Stimulated activated memory B cell treated with anti-CD40 and anti-IgM and Interleukin-4, amounts not matched to agents 10 μg/mL and 1 μg/mL and 100 μg/mL, for 72 hours (primary cell): ENCODE results near the gene DDB1.

Experiments
- ATAC-seq: fragments of 150-1000 bp; cut with Tn5 transposase; 2 replicates; pipeline ENCODE4 v1.10.0; 2021
- H3K27ac Mint-ChIP-seq: one replicate; pipeline ENCODE4 v1.8.0; 2022; ENCODE audit warnings: mild to moderate bottlenecking, mixed read lengths
- H3K27me3 Mint-ChIP-seq: one replicate; pipeline ENCODE4 v1.8.0; 2022; ENCODE audit warnings: mixed read lengths
- H3K36me3 Mint-ChIP-seq: one replicate; pipeline ENCODE4 v1.8.0; 2022; ENCODE audit warnings: mixed read lengths
- H3K4me1 Mint-ChIP-seq: one replicate; pipeline ENCODE4 v1.8.0; 2022; ENCODE audit warnings: mixed read lengths
- H3K4me3 Mint-ChIP-seq: one replicate; pipeline ENCODE4 v1.8.0; 2022; ENCODE audit warnings: mild to moderate bottlenecking, moderate library complexity, mixed read lengths
- H3K9me3 Mint-ChIP-seq: one replicate; pipeline ENCODE4 v1.8.0; 2022; ENCODE audit warnings: mixed read lengths

Gene DDB1

DNA sequence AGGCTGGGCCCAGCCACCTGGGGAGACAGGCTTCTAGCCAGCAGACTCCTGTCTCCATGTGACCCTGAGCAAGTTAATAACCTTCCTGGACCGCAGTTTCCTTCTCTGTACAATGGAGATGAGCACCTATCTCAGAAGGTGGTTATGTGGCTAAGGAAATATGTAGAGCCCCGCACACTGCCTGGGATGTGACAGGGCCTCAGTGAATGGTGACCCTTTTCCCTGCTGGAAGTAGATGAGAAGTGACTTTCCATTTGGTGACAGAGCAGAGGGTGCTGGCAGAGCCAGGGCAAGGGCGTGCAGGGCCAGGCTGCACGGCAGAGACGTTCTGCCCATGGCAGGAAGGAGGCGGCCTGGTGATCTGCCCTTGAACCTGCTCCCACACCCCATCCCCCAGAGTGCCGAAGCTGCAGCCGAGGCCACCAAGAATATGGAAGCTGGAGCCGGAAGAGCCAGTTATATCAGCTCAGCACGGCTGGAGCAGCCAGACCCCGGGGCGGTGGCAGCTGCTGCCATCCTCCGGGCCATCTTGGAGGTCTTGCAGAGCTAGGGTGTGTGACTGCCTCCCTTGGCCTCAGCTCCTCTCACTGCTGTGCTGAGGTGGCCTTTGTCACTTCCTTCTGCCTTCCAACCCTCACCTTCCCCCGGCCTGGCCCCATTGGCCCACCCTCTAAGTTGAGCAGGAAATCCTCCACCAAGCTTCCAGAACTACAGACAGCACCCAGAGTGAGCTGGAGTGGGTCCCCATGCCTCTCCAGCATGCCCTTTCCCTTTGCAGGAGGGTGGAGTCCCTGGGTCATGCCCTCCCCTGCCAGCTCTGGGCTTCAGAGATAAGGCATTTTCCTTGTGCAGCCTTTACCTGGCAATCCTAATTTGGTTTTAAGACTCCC, 13.3 kb upstream of the DDB1 start:
- H3K9me3 Mint-ChIP-seq = no peaks in the 10 kb centered on the region
- H3K4me1 Mint-ChIP-seq = peaks cover 43% of the 10 kb centered on the region
- H3K4me3 Mint-ChIP-seq = no peak overlapping the region
- peaks cover 57% of the 10 kb centered on the region for H3K36me3 Mint-ChIP-seq
- no peaks in the 10 kb centered on the region for H3K27me3 Mint-ChIP-seq
- no peak for ATAC-seq
- H3K27ac Mint-ChIP-seq = peak overlapping the region; percentile 73

DNA sequence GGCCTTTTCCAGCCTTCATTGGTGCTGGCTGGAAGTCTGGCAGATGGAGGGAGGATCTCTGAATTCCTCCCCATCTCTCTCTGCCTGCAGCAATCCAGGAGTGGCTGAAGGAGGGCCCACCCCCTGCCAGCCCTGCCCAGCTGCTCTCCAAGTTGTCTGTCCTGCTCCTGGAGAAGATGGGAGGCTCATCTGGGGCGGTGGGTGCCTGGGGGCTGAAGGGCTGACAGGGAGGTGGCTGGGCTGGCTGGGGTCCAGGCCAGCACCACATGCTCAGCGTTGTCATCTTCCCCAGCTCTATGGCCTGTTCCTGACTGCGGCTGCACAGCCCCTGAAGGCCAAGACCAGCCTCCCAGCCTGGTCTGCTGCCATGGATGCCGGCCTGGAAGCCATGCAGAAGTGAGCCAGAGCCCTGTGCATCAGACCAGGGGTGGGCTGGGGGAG, 12.3 kb upstream of the DDB1 start:
- H3K36me3 Mint-ChIP-seq = peaks cover 59% of the 10 kb centered on the region
- peaks cover 41% of the 10 kb centered on the region for H3K4me1 Mint-ChIP-seq
- no peak for ATAC-seq
- no peaks in the 10 kb centered on the region for H3K27me3 Mint-ChIP-seq
- H3K27ac Mint-ChIP-seq = peak overlapping the region; percentile 73
- H3K9me3 Mint-ChIP-seq = no peaks in the 10 kb centered on the region
- H3K4me3 Mint-ChIP-seq = no peak overlapping the region

DNA sequence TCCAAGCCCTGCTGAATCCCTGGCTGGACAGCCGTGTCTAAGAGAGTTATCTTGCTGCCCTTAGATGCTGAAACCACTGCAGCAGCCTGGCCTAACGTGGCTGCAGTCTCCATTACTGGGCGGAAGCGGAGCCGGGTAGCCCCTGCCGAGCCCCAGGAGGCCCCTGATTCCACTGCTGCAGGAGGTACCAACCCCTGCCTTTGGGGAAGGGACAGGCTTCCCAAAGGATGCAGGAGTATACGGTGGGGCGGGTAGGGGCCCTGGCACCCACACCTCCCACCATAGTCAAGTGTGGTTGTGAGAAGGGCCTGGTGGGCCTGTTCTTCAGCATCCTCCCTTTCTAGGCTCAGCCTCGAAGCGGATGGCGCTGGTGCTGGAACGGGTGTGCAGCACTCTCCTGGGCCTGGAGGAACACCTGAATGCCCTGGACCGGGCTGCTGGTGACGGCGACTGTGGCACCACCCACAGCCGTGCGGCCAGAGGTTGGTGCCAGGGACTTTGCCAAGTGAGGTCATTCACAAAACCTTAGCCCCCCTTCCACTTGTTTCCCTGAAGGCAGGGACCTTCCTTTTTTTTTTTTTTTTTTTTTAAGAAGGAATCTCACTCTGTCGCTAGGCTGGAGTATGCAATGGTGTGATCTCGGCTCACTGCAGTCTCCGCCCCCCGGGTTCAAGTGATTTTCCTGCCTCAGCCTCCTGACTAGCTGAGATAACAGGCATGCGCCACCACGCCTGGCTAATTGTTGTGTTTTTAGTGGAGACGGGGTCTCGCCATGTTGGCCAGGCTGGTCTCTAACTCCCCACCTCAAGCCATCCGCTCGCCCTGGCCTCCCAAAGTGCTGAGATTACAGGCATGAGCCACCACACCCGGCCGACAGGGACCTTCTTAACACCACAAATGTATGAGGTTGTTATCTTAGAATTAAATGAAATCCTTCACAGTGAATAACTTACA, 11.2 kb upstream of the DDB1 start:
- ATAC-seq = no peak
- no peak overlapping the region for H3K4me3 Mint-ChIP-seq
- no peaks in the 10 kb centered on the region for H3K27me3 Mint-ChIP-seq
- H3K27ac Mint-ChIP-seq = peak overlapping the region; percentile 73
- no peaks in the 10 kb centered on the region for H3K9me3 Mint-ChIP-seq
- peaks cover 56% of the 10 kb centered on the region for H3K36me3 Mint-ChIP-seq
- H3K4me1 Mint-ChIP-seq = peaks cover 34% of the 10 kb centered on the region

GRCh38 chr11:61342207-61342803, 9.4 kb upstream of the DDB1 start:
- H3K27me3 Mint-ChIP-seq = no peaks in the 10 kb centered on the region
- no peak overlapping the region for H3K4me3 Mint-ChIP-seq
- H3K9me3 Mint-ChIP-seq = no peaks in the 10 kb centered on the region
- peaks cover 33% of the 10 kb centered on the region for H3K4me1 Mint-ChIP-seq
- H3K27ac Mint-ChIP-seq = no peak overlapping the region
- peaks cover 49% of the 10 kb centered on the region for H3K36me3 Mint-ChIP-seq
- no peak for ATAC-seq

DNA sequence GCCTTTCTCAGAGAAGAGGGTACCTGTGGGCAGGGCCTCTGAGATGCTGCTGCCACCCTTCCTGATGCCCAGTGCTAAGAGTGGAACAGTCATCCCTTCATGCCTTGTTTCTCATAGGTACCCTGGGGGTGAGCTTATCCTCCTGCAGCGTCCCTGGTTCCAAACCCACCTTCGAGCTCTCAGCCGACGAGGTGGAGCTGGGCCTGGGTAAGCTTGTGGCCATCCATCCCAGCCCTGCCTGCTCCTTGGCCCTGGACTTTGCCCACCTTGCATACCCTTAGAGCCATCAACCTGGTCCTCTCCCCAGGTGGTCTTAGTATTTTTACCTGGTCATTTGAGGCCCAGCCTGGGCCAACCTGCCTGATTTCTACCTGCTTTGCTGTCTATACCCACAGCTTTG, 8.8 kb upstream of the DDB1 start:
- no peak for ATAC-seq
- Mint-ChIP-seq H3K27ac (peak overlapping the region; percentile 75), H3K27me3 (no peaks in the 10 kb centered on the region), H3K4me3 (no peak overlapping the region), H3K4me1 (peaks cover 37% of the 10 kb centered on the region), H3K36me3 (peaks cover 46% of the 10 kb centered on the region), H3K9me3 (no peaks in the 10 kb centered on the region)

GRCh38 chr11:61340979-61341378, 8.1 kb upstream of the DDB1 start:
- Mint-ChIP-seq H3K27me3 (no peaks in the 10 kb centered on the region), H3K27ac (peak overlapping the region; percentile 75), H3K9me3 (no peaks in the 10 kb centered on the region), H3K36me3 (peaks cover 39% of the 10 kb centered on the region), H3K4me3 (no peak overlapping the region), H3K4me1 (peaks cover 37% of the 10 kb centered on the region)
- no peak for ATAC-seq

DNA sequence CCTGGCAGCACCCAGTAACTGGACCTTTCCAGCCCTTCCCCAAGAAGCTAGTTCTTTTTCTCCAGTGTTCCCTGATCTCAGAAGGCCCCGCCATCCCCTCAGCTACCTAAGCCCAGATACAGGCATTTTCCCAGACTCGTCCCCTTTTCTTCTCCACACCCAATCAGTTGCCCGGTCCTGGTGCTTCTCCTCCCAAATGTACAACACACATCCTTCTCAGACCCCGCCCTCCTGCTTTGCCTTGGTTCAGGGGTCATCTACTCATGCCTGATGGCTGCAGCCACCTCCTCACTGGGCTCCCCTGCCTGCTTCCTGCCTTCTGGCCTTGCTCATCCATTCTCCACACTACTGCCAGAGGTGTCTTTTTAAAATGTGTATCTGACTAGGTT, 6.6 kb upstream of the DDB1 start:
- H3K36me3 Mint-ChIP-seq = peaks cover 34% of the 10 kb centered on the region
- no peaks in the 10 kb centered on the region for H3K9me3 Mint-ChIP-seq
- no peak overlapping the region for H3K4me3 Mint-ChIP-seq
- no peaks in the 10 kb centered on the region for H3K27me3 Mint-ChIP-seq
- H3K4me1 Mint-ChIP-seq = peaks cover 37% of the 10 kb centered on the region
- ATAC-seq = no peak
- no peak overlapping the region for H3K27ac Mint-ChIP-seq

DNA sequence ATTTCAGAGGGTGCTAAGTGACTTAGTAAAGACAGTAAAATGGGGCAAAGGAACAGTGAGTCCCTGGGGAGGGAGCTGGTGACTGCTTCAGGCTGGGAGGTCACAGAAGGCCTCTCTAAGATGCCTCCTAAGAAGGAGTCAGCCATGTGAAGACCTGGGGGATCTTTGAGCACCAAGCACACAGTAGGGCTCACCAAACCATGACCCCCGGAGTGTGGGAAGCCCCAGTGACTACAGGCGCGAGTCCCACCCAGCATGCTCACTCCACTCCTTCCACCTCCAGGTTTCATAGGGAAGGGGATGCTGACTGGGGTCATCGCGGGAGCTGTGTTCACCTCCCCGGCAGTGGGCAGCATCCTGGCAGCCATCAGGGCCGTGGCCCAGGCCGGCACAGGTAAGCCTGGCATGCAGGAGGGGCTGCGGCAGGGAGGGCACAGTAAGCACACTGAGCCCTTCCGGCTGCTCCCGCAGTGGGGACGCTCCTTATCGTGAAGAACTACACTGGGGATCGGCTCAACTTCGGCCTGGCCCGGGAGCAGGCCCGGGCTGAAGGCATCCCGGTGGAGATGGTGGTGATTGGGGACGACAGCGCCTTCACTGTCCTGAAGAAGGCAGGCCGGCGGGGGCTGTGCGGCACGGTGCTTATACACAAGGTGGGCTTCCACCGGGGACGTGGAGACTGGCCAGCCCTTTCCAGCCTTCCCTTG, 6.0 kb upstream of the DDB1 start:
- H3K36me3 Mint-ChIP-seq = peaks cover 34% of the 10 kb centered on the region
- H3K4me3 Mint-ChIP-seq = no peak overlapping the region
- peaks cover 41% of the 10 kb centered on the region for H3K4me1 Mint-ChIP-seq
- no peaks in the 10 kb centered on the region for H3K27me3 Mint-ChIP-seq
- ATAC-seq = no peak
- H3K9me3 Mint-ChIP-seq = no peaks in the 10 kb centered on the region
- H3K27ac Mint-ChIP-seq = no peak overlapping the region

- H3K36me3 Mint-ChIP-seq = peaks cover 34% of the 10 kb centered on the region
- no peak overlapping the region for H3K4me3 Mint-ChIP-seq
- no peak for ATAC-seq
- no peaks in the 10 kb centered on the region for H3K27me3 Mint-ChIP-seq
- no peaks in the 10 kb centered on the region for H3K9me3 Mint-ChIP-seq
- no peak overlapping the region for H3K27ac Mint-ChIP-seq
- H3K4me1 Mint-ChIP-seq = peaks cover 51% of the 10 kb centered on the region
These were observed 5.0 kb upstream of the DDB1 start for GRCh38 chr11:61337706-61338470.

- Mint-ChIP-seq H3K4me3 (no peak overlapping the region), H3K4me1 (peaks cover 57% of the 10 kb centered on the region), H3K27me3 (no peaks in the 10 kb centered on the region), H3K36me3 (peaks cover 31% of the 10 kb centered on the region), H3K27ac (peak overlapping the region; percentile 95), H3K9me3 (no peaks in the 10 kb centered on the region)
- peak; percentile 82 for ATAC-seq
These were observed 3.4 kb upstream of the DDB1 start for GRCh38 chr11:61336171-61336935.

DNA sequence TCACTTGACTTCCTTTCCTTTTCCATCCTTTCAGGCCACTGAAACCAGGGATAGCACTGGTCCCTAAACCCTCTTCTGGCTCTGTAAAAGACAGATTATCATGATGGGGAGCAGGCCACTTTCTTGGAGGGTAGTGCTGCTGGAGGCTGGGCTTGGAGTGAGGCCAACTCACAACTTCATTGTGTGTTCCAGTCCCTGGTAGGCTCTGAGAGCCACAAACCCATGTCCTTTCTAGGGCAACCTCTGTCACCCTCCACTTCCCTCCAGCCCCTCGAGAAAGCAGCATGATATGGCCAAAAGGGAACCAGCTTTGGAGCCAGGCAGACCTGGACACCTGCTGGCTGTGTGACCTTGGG, 2.4 kb upstream of the DDB1 start:
- no peak overlapping the region for H3K4me3 Mint-ChIP-seq
- H3K4me1 Mint-ChIP-seq = peaks cover 62% of the 10 kb centered on the region
- no peaks in the 10 kb centered on the region for H3K9me3 Mint-ChIP-seq
- no peaks in the 10 kb centered on the region for H3K27me3 Mint-ChIP-seq
- peak overlapping the region; percentile 95 for H3K27ac Mint-ChIP-seq
- peaks cover 24% of the 10 kb centered on the region for H3K36me3 Mint-ChIP-seq
- ATAC-seq = no peak

- Mint-ChIP-seq H3K4me3 (peak overlapping the region; percentile 94), H3K27ac (peak overlapping the region; percentile 95), H3K36me3 (peaks cover 28% of the 10 kb centered on the region), H3K9me3 (no peaks in the 10 kb centered on the region), H3K4me1 (peaks cover 69% of the 10 kb centered on the region), H3K27me3 (no peaks in the 10 kb centered on the region)
- no peak for ATAC-seq
These were observed 1.8 kb upstream of the DDB1 start for GRCh38 chr11:61334434-61335354.
